ENCODE data around the gene ABCA5.

ABCA5 gene, protein sequence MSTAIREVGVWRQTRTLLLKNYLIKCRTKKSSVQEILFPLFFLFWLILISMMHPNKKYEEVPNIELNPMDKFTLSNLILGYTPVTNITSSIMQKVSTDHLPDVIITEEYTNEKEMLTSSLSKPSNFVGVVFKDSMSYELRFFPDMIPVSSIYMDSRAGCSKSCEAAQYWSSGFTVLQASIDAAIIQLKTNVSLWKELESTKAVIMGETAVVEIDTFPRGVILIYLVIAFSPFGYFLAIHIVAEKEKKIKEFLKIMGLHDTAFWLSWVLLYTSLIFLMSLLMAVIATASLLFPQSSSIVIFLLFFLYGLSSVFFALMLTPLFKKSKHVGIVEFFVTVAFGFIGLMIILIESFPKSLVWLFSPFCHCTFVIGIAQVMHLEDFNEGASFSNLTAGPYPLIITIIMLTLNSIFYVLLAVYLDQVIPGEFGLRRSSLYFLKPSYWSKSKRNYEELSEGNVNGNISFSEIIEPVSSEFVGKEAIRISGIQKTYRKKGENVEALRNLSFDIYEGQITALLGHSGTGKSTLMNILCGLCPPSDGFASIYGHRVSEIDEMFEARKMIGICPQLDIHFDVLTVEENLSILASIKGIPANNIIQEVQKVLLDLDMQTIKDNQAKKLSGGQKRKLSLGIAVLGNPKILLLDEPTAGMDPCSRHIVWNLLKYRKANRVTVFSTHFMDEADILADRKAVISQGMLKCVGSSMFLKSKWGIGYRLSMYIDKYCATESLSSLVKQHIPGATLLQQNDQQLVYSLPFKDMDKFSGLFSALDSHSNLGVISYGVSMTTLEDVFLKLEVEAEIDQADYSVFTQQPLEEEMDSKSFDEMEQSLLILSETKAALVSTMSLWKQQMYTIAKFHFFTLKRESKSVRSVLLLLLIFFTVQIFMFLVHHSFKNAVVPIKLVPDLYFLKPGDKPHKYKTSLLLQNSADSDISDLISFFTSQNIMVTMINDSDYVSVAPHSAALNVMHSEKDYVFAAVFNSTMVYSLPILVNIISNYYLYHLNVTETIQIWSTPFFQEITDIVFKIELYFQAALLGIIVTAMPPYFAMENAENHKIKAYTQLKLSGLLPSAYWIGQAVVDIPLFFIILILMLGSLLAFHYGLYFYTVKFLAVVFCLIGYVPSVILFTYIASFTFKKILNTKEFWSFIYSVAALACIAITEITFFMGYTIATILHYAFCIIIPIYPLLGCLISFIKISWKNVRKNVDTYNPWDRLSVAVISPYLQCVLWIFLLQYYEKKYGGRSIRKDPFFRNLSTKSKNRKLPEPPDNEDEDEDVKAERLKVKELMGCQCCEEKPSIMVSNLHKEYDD (N-terminal part only)

GRCh38 chr17:69327060-69327831 is at the start of gene ABCA5:
Gene ABCA5 (minus strand): TSS chr17:69327133. CDS start chr17:69314415, 12,718 bp downstream.
- DNase-seq: peak; percentile 76 to 81

GRCh38 chr17:69375229-69375628 is 48.3 kb upstream of the ABCA5 start:
- no peak for DNase-seq

DNA sequence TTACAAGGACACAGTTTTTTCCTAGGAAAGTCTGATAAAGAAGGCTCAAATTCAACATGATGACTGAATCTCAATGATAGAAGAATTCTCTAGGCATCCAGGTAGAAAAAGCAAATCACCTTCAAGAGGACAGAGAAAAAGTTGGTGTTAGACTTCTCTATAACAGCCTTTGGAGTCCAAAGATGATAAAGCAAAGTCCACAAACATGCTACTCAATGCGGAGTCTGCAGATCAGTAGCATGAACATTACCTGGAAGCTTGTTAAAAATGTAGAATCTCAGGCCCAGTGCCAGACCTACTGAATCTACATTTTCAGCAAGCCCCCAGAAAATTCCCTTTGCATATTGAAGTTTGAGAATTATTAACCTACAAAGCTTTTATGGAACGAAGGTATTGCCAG is 46.1 kb upstream of the ABCA5 start:
- DNase-seq: no peak

DNA sequence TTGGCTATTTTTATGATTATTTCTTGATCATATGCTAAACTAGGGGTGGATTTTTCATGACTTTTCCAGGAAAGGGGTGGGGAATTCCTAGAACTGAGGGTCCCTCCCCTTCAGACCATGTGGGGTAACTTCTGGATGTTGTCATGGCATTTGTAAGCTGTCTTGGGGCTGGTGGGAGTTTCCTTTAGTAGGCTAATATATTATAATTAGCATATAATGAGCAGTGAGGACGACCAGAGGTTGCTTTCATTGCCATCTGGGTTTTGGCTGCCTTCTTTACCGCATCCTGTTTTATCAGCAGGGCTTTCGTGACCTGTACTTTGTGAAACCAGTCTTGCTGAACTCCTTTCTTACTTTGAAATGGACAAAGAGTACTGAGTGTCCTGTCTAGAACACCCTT is 40.4 kb upstream of the ABCA5 start:
- DNase-seq: no peak

GRCh38 chr17:69363488-69364210 is 36.7 kb upstream of the ABCA5 start:
- no peak for DNase-seq

DNA sequence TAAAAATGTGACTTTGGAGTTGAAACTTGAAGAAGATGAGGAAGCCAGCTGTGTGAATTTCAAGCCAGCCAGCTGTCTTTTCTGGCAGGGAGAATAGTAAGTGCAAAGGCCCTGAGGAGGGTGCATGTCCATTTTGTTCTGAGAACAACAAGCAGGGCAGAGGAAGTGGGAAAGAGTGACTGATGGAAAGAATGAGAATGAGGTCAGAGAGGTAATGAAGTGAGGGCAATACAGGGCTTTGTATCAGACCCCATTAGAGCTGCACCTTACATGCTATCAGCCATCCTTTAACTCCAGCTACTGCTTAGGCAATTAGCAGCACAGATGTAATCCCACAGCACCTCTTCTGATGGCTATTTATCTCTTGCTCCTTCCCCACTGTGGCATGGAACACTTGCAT is 34.2 kb upstream of the ABCA5 start:
- DNase-seq: no peak

- no peak for DNase-seq
These were observed 32.0 kb upstream of the ABCA5 start for GRCh38 chr17:69358688-69359596.

DNA sequence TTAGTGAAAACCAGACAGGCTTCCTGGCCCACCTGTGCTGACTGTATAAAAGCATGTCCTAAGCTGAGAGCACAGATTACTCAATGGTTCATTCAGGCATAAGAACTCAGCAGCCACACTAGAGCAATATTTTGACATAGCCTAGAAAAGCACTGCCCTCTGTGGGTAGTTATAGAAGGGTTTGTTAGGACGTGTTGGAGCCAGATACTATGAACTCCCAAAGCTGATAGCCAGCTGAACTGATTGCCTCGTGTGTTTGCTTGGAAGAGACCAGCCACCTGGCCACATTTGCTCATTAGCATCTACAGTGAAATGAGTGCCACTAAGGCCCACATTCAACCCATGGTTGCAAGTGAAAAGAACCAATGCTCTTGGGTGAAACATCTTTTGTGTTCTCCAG is 30.8 kb upstream of the ABCA5 start:
- no peak for DNase-seq

- DNase-seq: no peak
These were observed 29.7 kb upstream of the ABCA5 start for GRCh38 chr17:69356625-69357024.

DNA sequence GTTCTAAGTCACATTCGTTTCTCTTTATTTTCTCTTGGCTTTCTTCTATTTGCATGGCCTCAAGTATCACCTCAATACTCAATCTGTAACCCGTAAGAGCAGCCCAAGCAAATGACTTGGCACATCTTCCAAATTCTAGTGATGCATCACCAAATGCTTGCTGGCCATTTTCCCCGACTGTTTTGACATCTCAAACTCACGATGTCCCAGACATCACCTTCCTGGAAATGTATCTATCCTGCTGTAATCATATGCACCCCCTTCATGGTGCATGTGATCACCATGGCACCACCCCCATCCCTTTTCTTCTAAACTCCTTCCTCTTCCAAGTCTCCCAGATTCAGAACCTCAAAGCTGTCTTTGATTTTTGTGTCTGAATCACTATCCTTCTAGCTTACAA is 24.0 kb upstream of the ABCA5 start:
- DNase-seq: no peak

DNA sequence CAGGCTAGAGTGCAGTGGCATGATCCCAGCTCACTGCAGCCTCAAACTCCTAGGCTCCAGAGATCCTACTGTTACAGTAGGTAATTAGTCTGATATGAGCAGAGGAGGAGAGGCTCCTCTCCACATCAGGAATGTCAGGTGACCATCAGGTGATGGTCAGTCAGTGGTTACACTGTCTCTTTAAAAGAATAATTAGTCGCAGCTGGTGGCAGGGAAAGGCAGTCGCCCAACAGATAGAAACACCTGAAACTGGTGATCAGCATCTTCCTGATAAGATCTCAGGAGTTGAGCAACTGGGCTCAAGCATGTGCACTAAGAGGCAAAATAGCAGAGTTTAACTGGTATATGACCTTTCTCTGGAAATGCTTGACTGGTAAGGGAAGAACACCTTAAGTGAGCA is 21.5 kb upstream of the ABCA5 start:
- no peak for DNase-seq

DNA sequence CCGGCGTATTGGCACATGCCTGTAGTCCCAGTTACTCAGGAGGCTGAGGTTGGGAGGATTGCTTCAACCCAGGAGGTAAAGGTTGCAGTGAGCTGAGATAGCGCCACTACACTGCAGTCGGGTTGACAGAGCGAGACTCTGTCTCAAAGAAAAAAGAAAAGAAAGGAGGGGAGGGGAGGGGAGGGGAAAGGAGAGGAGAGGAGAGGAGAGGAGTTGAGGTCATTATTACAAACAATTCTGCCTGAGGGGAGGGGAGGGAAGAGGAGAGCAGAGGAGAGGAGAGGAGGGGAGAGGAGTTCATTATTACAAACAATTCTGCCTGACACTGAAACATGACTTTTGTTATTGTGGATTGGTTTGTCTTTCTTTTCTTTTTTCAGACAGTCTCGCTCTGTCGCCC is 19.8 kb upstream of the ABCA5 start:
- DNase-seq: no peak

DNA sequence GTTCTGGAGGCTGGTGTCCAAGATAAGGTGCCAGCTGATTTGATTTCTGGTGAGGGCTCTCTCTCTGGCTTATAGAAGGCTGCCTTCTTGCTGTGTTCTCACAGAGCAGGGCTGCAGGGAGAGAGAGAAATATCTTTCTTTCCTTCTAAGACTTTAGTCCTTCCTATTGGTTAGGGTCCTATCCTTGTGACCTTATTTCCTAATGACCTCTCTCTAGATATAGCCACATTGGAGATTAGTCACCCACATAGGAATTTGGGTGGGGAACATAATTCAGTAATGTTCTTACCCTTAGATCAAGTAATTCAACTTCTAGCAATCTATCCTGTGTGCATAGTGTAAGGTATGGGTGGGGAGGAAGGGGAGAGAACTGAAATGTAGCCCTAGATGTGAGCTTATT is 18.0 kb upstream of the ABCA5 start:
- no peak for DNase-seq

DNA sequence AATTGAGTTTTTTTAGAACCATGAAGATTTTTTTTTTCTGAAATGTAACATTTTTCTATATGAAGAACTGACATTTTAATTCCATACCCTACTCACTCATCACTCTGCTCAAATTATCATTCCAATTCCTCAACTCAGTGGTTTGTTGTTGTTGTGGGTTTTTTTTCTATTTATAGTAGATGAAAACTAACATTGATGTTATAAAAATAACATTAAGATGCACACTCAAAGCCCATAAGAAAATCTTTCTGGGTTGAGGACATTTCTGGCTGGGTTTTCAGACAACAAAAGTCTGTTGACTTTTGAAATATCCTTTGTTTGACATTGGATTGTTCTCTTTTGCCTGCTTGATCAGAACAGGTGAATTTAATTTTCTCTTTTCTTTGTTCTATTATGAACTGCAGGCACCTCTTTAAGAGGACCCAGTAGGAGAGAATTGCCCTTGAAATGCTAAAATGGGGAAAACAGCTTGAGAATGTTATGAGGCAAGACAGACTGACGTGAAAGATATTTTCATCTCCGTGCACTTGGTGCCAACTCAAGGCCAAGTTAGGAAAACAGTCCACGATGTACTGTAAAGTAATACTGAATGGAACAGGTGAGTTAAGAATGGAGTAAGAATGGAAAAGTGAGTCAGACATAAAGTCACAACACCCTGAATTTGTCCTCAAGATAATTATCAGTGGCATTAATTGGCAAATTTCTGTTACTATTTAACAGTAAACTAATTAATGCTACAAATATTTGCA is 16.1 kb upstream of the ABCA5 start:
- no peak for DNase-seq

DNA sequence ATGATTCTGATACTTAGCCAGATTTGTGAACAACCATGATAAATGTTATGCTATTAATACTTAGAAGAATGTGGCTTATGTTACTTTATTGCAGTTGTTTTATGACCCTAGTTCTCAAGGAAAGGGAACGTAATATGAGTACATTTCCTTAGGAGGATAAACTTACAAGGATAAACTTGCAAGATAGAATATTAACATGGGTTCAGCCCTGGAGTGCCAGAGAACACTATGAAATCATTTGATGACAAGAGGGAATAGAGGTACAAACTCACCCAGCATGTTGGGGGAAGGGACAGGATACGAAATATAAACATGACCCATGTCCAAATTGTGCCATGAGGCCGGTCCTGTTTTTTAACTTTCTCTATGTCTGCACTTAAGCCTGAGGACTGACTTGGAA is 13.0 kb upstream of the ABCA5 start:
- DNase-seq: no peak

GRCh38 chr17:69336996-69337395 is 10.1 kb upstream of the ABCA5 start:
- no peak for DNase-seq

DNA sequence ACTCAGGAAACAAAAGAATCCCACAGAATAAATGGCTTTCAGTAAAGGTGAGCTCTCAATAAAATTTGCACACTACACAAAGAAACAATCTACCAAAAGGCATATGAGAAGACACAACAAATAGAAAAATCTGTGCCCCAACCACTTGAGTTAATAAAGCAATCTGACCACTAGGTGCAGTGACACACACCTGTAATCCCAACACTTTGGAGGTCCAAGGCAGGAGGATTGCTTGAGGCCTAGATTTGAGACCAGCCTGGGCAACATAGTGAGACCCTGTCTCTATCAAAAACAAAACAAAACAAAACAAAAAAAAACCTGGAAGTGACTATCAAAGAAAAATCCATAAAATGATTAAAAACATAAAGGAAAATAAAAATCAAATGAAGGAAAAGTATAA is 9.6 kb upstream of the ABCA5 start:
- DNase-seq: no peak

- no peak for DNase-seq
These were observed 8.1 kb upstream of the ABCA5 start for GRCh38 chr17:69335058-69335457.

- no peak for DNase-seq
These were observed 6.6 kb upstream of the ABCA5 start for GRCh38 chr17:69333561-69333960.

DNA sequence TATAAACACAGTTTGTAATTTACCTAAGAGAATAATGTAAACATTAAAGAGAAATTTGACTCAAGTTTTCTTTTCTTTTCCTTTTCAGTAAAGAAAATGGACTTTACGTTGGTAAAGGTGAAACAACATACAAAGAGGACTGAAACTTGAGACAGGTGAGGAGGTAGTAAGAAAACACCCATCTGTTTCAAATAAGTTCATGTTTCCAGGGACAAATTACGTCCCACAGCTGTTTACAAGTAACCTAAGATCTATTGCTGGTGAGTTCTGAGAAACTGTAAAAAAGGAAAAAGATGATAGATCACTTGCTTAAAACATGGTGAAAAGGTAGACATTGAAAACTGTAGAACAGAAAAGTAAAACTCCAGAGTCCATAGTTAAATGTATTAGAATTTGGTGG is 4.8 kb upstream of the ABCA5 start:
- no peak for DNase-seq

Data from stimulated activated CD4-positive, alpha-beta T cell treated with anti-CD3 and anti-CD28 coated beads, Interleukin-2, amount 100 ng/mL, for 48 hours (primary cell).